GM12878 (cell line): ENCODE measurements around the gene MGAT5. TPM values are rescaled to one million over a fixed set of nuclear protein-coding genes. Genes with fewer than 3 reads are reported as not detected.

Experiments
- ATAC-seq: fragments of 200-7000 bp; cut with Tn5 transposase; 3 replicates; pipeline ENCODE4 v1.9.1; 2020; ENCODE audit warnings: mild to moderate bottlenecking, moderate library complexity
- BruUV-seq: library from RNA; stranded (reverse); fragments of 400-500 nt; replicated peaks from 2 replicates; lab custom pipeline; 2021; lab: Mats Ljungman, UMichigan
- CTCF ChIA-PET: fragments of 300-600 bp; sonication (Branson Sonifier 250); formaldehyde crosslinking; extraction: SDS; loops from one replicate; lab custom pipeline; 2021; ENCODE audit warnings: inconsistent platforms; lab: Yijun Ruan, JAX
- POLR2A ChIA-PET: fragments of 350-600 bp; formaldehyde crosslinking; extraction: SDS; loops from one replicate; lab custom pipeline; 2021; ENCODE audit warnings: inconsistent platforms; lab: Charles Lee
- RAD21 ChIA-PET: fragments of 300-600 bp; sonication (Branson Sonifier 250); formaldehyde crosslinking; loops from one replicate; lab custom pipeline; 2023; ENCODE audit warnings: antibody characterized with exemption; ENCODE audit not compliant: unreplicated experiment; lab: Charles Lee
- SMC1A ChIA-PET: fragments of 300-600 bp; sonication (Branson Sonifier 250); formaldehyde crosslinking; loops from one replicate; lab custom pipeline; 2023; ENCODE audit not compliant: unreplicated experiment, uncharacterized antibody; lab: Charles Lee
- DNase-seq: peaks from one replicate; pipeline ENCODE4 v3.0.0-alpha.2; 2011; ENCODE audit warnings: low read depth, low spot score
- FAIRE-seq: peaks from 3 replicates; lab custom pipeline; 2011; peaks lifted over from hg19 to GRCh38; lab: Jason Lieb, UNC
- H2AFZ ChIP-seq: 2 replicates; pipeline ENCODE4 v1.6.0; 2011; ENCODE audit warnings: low read depth, low read length, control low read depth; ENCODE audit not compliant: control insufficient read depth
- H3K27ac ChIP-seq: 2 replicates; pipeline ENCODE4 v1.5.1; 2011; ENCODE audit warnings: control low read depth; ENCODE audit not compliant: control insufficient read depth, insufficient read depth
- H3K27me3 ChIP-seq, 2 experiments: replicated peaks in 1 of 2; 2 replicates each; pipeline versions ENCODE4 v1.6.0 to v1.6.1; 2011; ENCODE audit warnings: low read length in 1 of 2; ENCODE audit not compliant: control insufficient read depth in 2 of 2, insufficient read depth in 2 of 2
- H3K36me3 ChIP-seq, 2 experiments: 2 replicates each; pipeline ENCODE4 v1.5.1; 2011; ENCODE audit warnings: low read length in 1 of 2; ENCODE audit not compliant: control insufficient read depth in 2 of 2, insufficient read depth in 2 of 2
- H3K4me1 ChIP-seq: 2 replicates; pipeline ENCODE4 v1.6.1; 2011; ENCODE audit warnings: mild to moderate bottlenecking, low read length, moderate library complexity, mixed read lengths; ENCODE audit not compliant: control insufficient read depth, insufficient read depth
- H3K4me2 ChIP-seq: 2 replicates; pipeline ENCODE4 v1.6.0; 2011; ENCODE audit warnings: control low read depth; ENCODE audit not compliant: control insufficient read depth, insufficient read depth
- H3K4me3 ChIP-seq: fragments of 200-600 bp; sonication (generic); 2 replicates; pipeline ENCODE4 v1.5.1; 2016
- H3K79me2 ChIP-seq: 2 replicates; pipeline ENCODE4 v1.6.0; 2011; ENCODE audit warnings: low read length; ENCODE audit not compliant: control insufficient read depth, insufficient read depth
- H3K9ac ChIP-seq: 2 replicates; pipeline ENCODE4 v1.8.0; 2011; ENCODE audit warnings: low read length, control low read depth, mixed read lengths; ENCODE audit not compliant: control insufficient read depth, insufficient read depth
- H3K9me3 ChIP-seq: replicated peaks from 3 replicates; pipeline ENCODE4 v1.5.1; 2011; ENCODE audit warnings: mild to moderate bottlenecking, low read length; ENCODE audit not compliant: control insufficient read depth, insufficient read depth
- H4K20me1 ChIP-seq: 2 replicates; pipeline ENCODE4 v1.6.0; 2011; ENCODE audit not compliant: control insufficient read depth, insufficient read depth
- BCL11A ChIP-seq: IDR thresholded peaks from 2 replicates; pipeline ENCODE4 v1.6.1; 2011; ENCODE audit warnings: low read depth, low read length
- EZH2 ChIP-seq: IDR thresholded peaks from 2 replicates; pipeline ENCODE4 v1.6.1; 2012; ENCODE audit warnings: low read depth, mild to moderate bottlenecking, control low read depth, inconsistent platforms, low read length, borderline replicate concordance; ENCODE audit not compliant: control insufficient read depth
- FOS ChIP-seq: IDR thresholded peaks from 3 replicates; pipeline ENCODE4 v1.6.1; 2011; ENCODE audit warnings: borderline replicate concordance; ENCODE audit not compliant: insufficient read length; ENCODE audit errors: extremely low read depth
- HCFC1 ChIP-seq: fragments of 150-350 bp; IDR thresholded peaks from 2 replicates; pipeline ENCODE4 v1.6.1; 2014; ENCODE audit warnings: low read length
- MTA2 ChIP-seq: fragments of 450-650 bp; IDR thresholded peaks from 2 replicates; pipeline ENCODE4 v1.6.1; 2016; ENCODE audit warnings: low read depth, mild to moderate bottlenecking, moderate library complexity
- MYC ChIP-seq: IDR thresholded peaks from 2 replicates; pipeline ENCODE4 v1.6.1; 2011; ENCODE audit warnings: mild to moderate bottlenecking, low read length, moderate library complexity, inconsistent platforms; ENCODE audit not compliant: insufficient read depth, insufficient replicate concordance, insufficient read length, severe bottlenecking
- NBN ChIP-seq: fragments of 450-650 bp; IDR thresholded peaks from 2 replicates; pipeline ENCODE4 v1.6.1; 2016
- RBBP5 ChIP-seq: fragments of 200-600 bp; sonication (generic); conservative IDR thresholded peaks from 2 replicates; pipeline ENCODE4 v1.6.1; 2016
- SREBF2 ChIP-seq: IDR thresholded peaks from 2 replicates; pipeline ENCODE4 v1.6.1; 2012; ENCODE audit warnings: mild to moderate bottlenecking, low read length
- TAF1 ChIP-seq: IDR thresholded peaks from 2 replicates; pipeline ENCODE4 v1.6.1; 2011; ENCODE audit warnings: mild to moderate bottlenecking, low read depth, low read length, borderline replicate concordance
- TARDBP ChIP-seq: IDR thresholded peaks from 2 replicates; pipeline ENCODE4 v1.6.1; 2016; ENCODE audit warnings: borderline replicate concordance
- TBL1XR1 ChIP-seq: IDR thresholded peaks from 2 replicates; pipeline ENCODE4 v1.6.1; 2012; ENCODE audit warnings: low read depth, low read length, improper control_type of control experiment
- ZBTB11 ChIP-seq: fragments of 450-650 bp; formaldehyde crosslinking; IDR thresholded peaks from 2 replicates; pipeline ENCODE4 v1.5.0; 2022; ENCODE audit warnings: mild to moderate bottlenecking, missing genetic modification characterization
- WGBS: methylation state at CpG from one replicate; pipeline ENCODE4 v1.1.6; 2016; ENCODE audit warnings: low lambda C conversion rate; ENCODE audit not compliant: insufficient replicate concordance, insufficient coverage; ENCODE audit errors: missing lambda C conversion rate; 5-methylcytosine and 5-hydroxymethylcytosine counted together
- in situ Hi-C: fragments of 300-500 bp; cut with MboI; formaldehyde crosslinking; loops from 9 replicates; pipeline ENCODE4 v1.14.3; 2018; ENCODE audit warnings: mixed read lengths
- intact Hi-C: fragments of 100-400 bp; cut with micrococcal nuclease; formaldehyde crosslinking; loops from one replicate; pipeline ENCODE4 v1.14.2; 2022; ENCODE audit not compliant: unreplicated experiment
- polyA plus RNA-seq, 11 experiments: library from polyadenylated mRNA; depleted of rRNA in 4 of 11; unstranded in 6 of 11; stranded (reverse) in 5 of 11; fragments of >200 nt; fragmentation: Nextera tagmentation in 4 of 11; fragmentation: Illumina TruSeq in 1 of 11; extraction: Ambion mirVana in 4 of 11; extraction: Trizol in 1 of 11; gene quantifications; 1 replicate in 1 of 11; 2 replicates in 10 of 11; pipeline versions ENCODE4 v1.2.1 to v1.2.3, GENCODE V29; 2011 to 2016; ENCODE audit warnings: inconsistent platforms in 2 of 11, missing spikeins in 2 of 11, low read depth in 1 of 11
- total RNA-seq, 4 experiments: library from RNA; depleted of rRNA in 3 of 4; stranded (reverse); fragments of >200 nt in 3 of 4; fragmentation: Illumina TruSeq in 1 of 4; extraction: Trizol in 1 of 4; gene quantifications; 2 replicates each; pipeline versions ENCODE4 v1.2.1 to v1.2.3, GENCODE V29; 2013 to 2021
- TF ChIP-seq, protein P1 (sequence below): fragments of 450-650 bp; IDR thresholded peaks from 2 replicates; pipeline ENCODE4 v1.6.1; 2017; ENCODE audit warnings: low read depth, mild to moderate bottlenecking, moderate library complexity
- TF ChIP-seq, protein P2 (sequence below): fragments of 450-650 bp; IDR thresholded peaks from 2 replicates; pipeline ENCODE4 v1.6.1; 2016; ENCODE audit warnings: mild to moderate bottlenecking
- TF ChIP-seq, protein P3 (sequence below): IDR thresholded peaks from 2 replicates; pipeline ENCODE4 v1.6.1; 2011; ENCODE audit warnings: mild to moderate bottlenecking, low read depth, low read length, moderate library complexity; ENCODE audit not compliant: insufficient replicate concordance

MGAT5 gene
- total and polyA plus RNA-seq, 10 of the 15 experiments (the other 5 are each of a cell fraction or from before 2014, with no cell fraction given) = 4.9 to 104 (median 36.2) TPM

DNA sequence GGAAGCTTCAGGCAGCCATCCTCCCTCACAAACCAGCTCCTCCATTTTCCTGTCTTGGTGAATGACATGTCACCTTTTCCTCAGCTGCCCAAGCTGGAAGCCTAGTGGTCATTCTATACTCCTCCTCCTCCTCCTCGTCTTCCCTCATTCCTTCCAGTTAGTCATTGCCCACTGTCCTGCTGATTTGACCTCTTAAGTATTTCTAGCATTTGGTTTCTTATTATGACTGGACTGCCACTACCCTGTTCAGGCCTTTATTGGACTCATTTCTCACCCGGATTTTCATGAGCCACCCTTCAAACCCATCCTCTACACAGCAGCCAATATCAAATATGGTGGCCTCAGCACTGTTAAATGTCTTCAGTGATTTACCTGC, 21.9 kb upstream of the MGAT5 start (continued):
- TF ChIP-seq ZBTB11 (CRISPR knock-in tag) = no peak
- no peak for TF ChIP-seq HCFC1
- TF ChIP-seq TAF1 = no peak
- peak; percentile 11; the same call in 1 of the 2 replicates for TF ChIP-seq BCL11A
- no peak for TF ChIP-seq FOS
- TF ChIP-seq, protein P1, sequence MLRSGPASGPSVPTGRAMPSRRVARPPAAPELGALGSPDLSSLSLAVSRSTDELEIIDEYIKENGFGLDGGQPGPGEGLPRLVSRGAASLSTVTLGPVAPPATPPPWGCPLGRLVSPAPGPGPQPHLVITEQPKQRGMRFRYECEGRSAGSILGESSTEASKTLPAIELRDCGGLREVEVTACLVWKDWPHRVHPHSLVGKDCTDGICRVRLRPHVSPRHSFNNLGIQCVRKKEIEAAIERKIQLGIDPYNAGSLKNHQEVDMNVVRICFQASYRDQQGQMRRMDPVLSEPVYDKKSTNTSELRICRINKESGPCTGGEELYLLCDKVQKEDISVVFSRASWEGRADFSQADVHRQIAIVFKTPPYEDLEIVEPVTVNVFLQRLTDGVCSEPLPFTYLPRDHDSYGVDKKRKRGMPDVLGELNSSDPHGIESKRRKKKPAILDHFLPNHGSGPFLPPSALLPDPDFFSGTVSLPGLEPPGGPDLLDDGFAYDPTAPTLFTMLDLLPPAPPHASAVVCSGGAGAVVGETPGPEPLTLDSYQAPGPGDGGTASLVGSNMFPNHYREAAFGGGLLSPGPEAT = no peak
- no peak for TF ChIP-seq SREBF2

DNA sequence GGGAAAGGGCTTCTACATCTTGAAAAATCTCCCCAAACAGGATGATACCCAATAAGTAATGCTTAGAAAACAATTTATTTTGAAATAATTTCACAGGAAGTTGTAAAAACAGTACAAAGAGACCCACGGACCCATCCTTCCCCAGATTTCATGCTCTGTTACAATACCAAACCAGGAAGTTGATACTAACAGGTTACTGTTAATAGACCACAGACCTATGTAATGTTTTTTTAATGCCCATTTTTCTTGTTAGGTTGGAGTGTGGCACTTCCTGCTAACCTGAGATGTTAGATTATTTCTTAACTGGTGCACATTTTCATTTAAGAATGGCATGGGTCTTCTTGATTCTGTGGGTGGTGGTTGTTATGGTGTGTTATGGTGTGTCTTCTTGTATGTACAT, 21.4 kb upstream of the MGAT5 start:
- H3K4me1 ChIP-seq = peaks cover 72% of the 10 kb centered on the region
- no TSS peak for BruUV-seq
- in situ Hi-C loops = no loop called here
- peak overlapping the region; percentile 72 for H3K4me2 ChIP-seq
- peaks cover 12% of the 10 kb centered on the region for H3K9me3 ChIP-seq
- SMC1A ChIA-PET = interaction anchor here (0.9 to 3.0 kb wide), 4 partner anchors 10 to 113 kb away, joined by 4 to 17 read pairs (median 6); no protein-coding TSS in a partner anchor
- no peak overlapping the region for H3K9ac ChIP-seq
- POLR2A ChIA-PET = no interaction called here
- DNase-seq (no peak), FAIRE-seq (no peak), ATAC-seq (peak; percentile 24)
- WGBS = 0% methylated on average over 1 of the region's 1 CpG
- RAD21 ChIA-PET = interaction anchor here (1.4 to 2.8 kb wide), 4 partner anchors 10 to 179 kb away, joined by 4 to 14 read pairs (median 8); no protein-coding TSS in a partner anchor
- no peaks in the 10 kb centered on the region for H3K27me3 ChIP-seq
- peak overlapping the region; percentile 83 for H3K27ac ChIP-seq
- intact Hi-C loops = loop anchor here (2.0 to 10.0 kb wide), 4 partner anchors 50 to 278 kb away; no protein-coding TSS in a partner anchor
- no peaks in the 10 kb centered on the region for H4K20me1 ChIP-seq
- H3K36me3 ChIP-seq = peaks cover 0 to 3% of the 10 kb centered on the region in 2 experiments; a peak in 2 of 4 replicates
- CTCF ChIA-PET = interaction anchor here (0.6 to 4.1 kb wide), 6 partner anchors 9 to 114 kb away, joined by 3 to 25 read pairs (median 5); no protein-coding TSS in a partner anchor
- H3K4me3 ChIP-seq = peak overlapping the region; percentile 6
- peaks cover 85% of the 10 kb centered on the region for H3K79me2 ChIP-seq
- no peak overlapping the region for H2AFZ ChIP-seq
- TF ChIP-seq TBL1XR1 = no peak
- TF ChIP-seq, protein P2, sequence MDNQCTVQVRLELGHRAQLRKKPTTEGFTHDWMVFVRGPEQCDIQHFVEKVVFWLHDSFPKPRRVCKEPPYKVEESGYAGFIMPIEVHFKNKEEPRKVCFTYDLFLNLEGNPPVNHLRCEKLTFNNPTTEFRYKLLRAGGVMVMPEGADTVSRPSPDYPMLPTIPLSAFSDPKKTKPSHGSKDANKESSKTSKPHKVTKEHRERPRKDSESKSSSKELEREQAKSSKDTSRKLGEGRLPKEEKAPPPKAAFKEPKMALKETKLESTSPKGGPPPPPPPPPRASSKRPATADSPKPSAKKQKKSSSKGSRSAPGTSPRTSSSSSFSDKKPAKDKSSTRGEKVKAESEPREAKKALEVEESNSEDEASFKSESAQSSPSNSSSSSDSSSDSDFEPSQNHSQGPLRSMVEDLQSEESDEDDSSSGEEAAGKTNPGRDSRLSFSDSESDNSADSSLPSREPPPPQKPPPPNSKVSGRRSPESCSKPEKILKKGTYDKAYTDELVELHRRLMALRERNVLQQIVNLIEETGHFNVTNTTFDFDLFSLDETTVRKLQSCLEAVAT = no peak
- TF ChIP-seq MTA2 = no peak
- TF ChIP-seq FOS = no peak
- TF ChIP-seq EZH2 = no peak
- no peak for TF ChIP-seq NBN
- no peak for TF ChIP-seq TARDBP
- no peak for TF ChIP-seq MYC
- TF ChIP-seq, protein P3, sequence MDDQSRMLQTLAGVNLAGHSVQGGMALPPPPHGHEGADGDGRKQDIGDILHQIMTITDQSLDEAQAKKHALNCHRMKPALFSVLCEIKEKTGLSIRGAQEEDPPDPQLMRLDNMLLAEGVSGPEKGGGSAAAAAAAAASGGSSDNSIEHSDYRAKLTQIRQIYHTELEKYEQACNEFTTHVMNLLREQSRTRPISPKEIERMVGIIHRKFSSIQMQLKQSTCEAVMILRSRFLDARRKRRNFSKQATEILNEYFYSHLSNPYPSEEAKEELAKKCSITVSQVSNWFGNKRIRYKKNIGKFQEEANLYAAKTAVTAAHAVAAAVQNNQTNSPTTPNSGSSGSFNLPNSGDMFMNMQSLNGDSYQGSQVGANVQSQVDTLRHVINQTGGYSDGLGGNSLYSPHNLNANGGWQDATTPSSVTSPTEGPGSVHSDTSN = no peak
- TF ChIP-seq RBBP5 = no peak
